GM18861 (cell line): ENCODE data around the gene ZNF3.
A peak's percentile ranks its signal among the peaks of the same experiment; 100 is the strongest.

ENCODE experiments used
- ATAC-seq: cut with Tn5 transposase; IDR thresholded peaks from one replicate; pipeline ENCODE4 v1.9.1; 2021; ENCODE audit not compliant: unreplicated experiment

The ZNF3 gene

GRCh38 chr7:100057006-100057405 lies 24.5 kb downstream of the ZNF3 start:
- no peak for ATAC-seq

- no peak for ATAC-seq
Observed at GRCh38 chr7:100053215-100053614, 28.3 kb downstream of the ZNF3 start.

DNA sequence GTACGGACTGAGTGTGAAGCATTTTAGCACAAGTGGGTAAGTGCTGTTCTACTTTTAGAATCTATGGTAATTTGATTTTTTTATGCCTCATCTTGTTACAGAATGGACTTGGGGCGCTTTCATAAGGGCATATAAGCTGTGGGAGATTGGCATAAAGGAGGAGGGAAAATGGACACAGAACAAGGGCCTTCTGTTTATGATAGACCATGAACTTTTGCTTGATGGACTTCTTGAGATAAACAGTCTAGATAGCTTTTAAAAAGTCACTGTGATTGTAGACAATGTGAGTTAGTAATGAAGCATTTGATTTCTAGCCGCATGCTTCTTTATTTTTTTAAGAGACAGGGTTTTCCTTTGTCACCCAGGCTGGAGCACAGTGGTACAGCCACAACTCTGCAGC lies 29.9 kb downstream of the ZNF3 start:
- no peak for ATAC-seq

DNA sequence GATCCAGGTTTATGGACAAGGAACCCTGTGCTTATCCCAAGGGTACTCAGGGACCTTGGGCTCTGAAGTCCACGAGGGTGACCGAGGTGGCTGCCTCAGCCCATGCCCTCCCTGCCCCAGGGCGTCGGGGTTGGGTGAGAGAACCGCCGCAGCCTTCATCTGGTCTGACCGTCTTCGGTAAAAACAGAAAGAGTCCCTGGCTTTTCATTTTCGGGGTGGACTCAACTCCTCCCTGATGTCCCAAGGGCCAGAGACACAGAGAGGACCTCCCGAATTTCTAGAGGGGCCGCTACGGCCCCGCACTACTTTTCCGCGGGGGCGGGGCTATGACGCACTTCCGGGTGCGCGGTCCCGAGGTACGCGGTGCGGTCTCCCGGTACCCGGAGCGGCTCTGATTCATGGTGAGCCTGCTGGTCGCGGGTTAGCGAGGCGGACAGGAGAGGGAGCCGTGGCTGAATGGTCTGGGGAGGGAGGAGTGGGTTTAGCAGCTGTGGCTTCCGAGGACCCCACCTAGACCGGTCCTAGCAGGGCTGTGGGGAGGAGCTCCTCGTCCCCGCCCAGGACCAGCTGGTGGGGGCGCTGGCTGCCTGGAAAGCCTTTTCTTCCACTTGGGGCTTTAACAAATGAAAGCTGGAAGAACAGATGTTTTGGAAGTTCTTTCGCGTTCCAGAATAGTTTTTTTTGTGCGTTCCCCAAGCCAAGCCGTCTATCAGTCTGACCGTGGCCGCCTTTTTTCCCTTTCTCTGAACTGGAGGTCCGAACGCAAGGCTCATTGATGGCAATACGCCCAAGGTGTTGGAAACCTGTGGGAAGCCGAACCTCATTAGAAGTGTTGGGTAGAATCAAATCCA lies 31.9 kb downstream of the ZNF3 start, which contains the start of gene ZSCAN21:
ZSCAN21 (plus strand) TSS at position 334 of the 851 bp plus-strand sequence. CDS start 7,233 bp downstream, outside the sequence.
- peak; percentile 85 for ATAC-seq

DNA sequence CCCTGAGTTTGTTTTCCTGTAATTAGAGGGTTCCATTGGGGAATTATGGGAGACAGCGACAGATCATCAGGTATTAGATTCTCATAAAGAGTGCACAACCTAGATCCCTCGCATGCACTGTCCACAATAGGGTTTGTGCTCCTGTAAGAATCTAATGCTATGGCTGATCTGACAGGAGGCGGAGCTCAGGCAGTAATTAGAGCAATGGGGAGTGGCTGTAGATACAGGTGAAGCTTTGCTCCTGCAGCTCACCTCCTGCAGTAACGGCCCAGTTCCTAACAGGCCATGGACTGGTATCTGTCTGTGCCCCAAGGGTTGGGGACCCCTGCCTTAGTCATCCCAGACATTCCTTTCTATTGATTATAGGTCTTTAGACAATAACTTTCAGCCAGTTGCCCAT lies 32.8 kb downstream of the ZNF3 start:
- ATAC-seq = no peak

- ATAC-seq = no peak
Observed at GRCh38 chr7:100044718-100045117, 36.8 kb downstream of the ZNF3 start.

GRCh38 chr7:100040575-100040974 lies 40.9 kb downstream of the ZNF3 start:
- ATAC-seq = no peak

- no peak for ATAC-seq
Observed at GRCh38 chr7:100038326-100038725, 43.2 kb downstream of the ZNF3 start.

- no peak for ATAC-seq
Observed at GRCh38 chr7:100035876-100036275, 45.6 kb downstream of the ZNF3 start.

- no peak for ATAC-seq
Observed at GRCh38 chr7:100034871-100035510, 46.5 kb downstream of the ZNF3 start.

DNA sequence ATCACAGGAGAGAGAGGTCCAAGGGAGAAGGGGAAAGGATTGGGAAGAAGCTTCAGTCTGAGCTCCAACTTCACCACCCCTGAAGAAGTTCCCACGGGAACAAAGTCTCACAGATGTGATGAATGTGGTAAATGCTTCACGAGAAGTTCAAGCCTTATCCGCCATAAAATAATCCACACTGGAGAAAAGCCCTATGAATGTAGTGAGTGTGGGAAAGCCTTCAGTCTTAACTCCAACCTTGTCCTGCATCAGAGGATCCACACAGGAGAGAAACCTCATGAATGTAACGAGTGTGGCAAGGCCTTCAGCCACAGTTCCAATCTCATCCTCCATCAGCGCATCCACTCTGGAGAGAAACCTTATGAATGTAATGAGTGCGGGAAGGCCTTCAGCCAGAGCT lies 48.0 kb downstream of the ZNF3 start:
- ATAC-seq = no peak

- no peak for ATAC-seq
Observed at GRCh38 chr7:100029596-100029995, 51.9 kb downstream of the ZNF3 start.

GRCh38 chr7:100027197-100027596 lies 54.3 kb downstream of the ZNF3 start:
- no peak for ATAC-seq

GRCh38 chr7:100024020-100024619 lies 57.4 kb downstream of the ZNF3 start:
- ATAC-seq = no peak

GRCh38 chr7:100023526-100023925 lies 58.0 kb downstream of the ZNF3 start:
- no peak for ATAC-seq

DNA sequence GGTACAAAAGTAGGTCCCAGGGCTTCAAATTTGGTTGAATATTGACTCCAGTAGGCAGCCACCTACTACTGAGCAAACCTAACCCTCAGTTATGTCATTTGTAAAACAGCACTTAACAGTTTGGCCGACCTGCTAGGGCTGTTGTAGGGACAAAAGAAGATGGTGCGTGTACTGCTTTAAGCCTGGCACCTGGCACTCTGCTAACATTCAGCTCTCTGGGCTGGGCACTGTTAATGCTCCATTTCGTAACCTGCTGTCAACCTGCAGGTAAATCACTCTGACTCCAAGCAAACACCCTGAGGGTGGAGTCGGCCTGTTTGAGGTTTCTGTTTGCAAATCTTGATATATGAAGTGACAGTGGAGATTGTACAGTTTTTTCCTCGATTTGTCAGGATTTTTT lies 58.9 kb downstream of the ZNF3 start:
- no peak for ATAC-seq

- ATAC-seq = no peak
Observed at GRCh38 chr7:100021297-100021696, 60.2 kb downstream of the ZNF3 start.
